Glomerular visceral epithelial cell (primary cell): ENCODE measurements around the gene SNX9.
A peak's percentile ranks its signal among the peaks of the same experiment; 100 is the strongest.
"Not testable (repeated sequence)": the region's sequence is repeated elsewhere in the genome, so short reads cannot be mapped to it uniquely, and the experiment has no call there.

Source experiments
- DNase-seq: peaks from one replicate; pipeline ENCODE4 v3.0.0-alpha.2; 2016; ENCODE audit errors: extremely low spot score

Gene SNX9

GRCh38 chr6:157858664-157859063, 35.6 kb downstream of the SNX9 start:
- DNase-seq: not testable (repeated sequence)

- DNase-seq: no peak
Observed at GRCh38 chr6:157859775-157860504, 36.9 kb downstream of the SNX9 start.

- DNase-seq: peak; percentile 50
Observed at GRCh38 chr6:157860505-157860991, 37.5 kb downstream of the SNX9 start.

- DNase-seq: no peak
Observed at GRCh38 chr6:157861184-157861583, 38.1 kb downstream of the SNX9 start.

- peak; percentile 40 for DNase-seq
Observed at GRCh38 chr6:157861814-157862213, 38.8 kb downstream of the SNX9 start.

- no peak for DNase-seq
Observed at GRCh38 chr6:157862706-157863105, 39.7 kb downstream of the SNX9 start.

GRCh38 chr6:157864185-157864761, 41.2 kb downstream of the SNX9 start:
- DNase-seq: no peak

- no peak for DNase-seq
Observed at GRCh38 chr6:157865249-157865648, 42.2 kb downstream of the SNX9 start.

- peak; percentile 36 for DNase-seq
Observed at GRCh38 chr6:157867155-157867559, 44.1 kb downstream of the SNX9 start.

- no peak for DNase-seq
Observed at GRCh38 chr6:157867981-157868380, 44.9 kb downstream of the SNX9 start.

GRCh38 chr6:157868835-157869234, 45.8 kb downstream of the SNX9 start:
- no peak for DNase-seq

GRCh38 chr6:157869673-157870302, 46.7 kb downstream of the SNX9 start:
- no peak for DNase-seq

- DNase-seq: peak; percentile 72
Observed at GRCh38 chr6:157873735-157874344, 50.8 kb downstream of the SNX9 start.

- no peak for DNase-seq
Observed at GRCh38 chr6:157877149-157877548, 54.1 kb downstream of the SNX9 start.

- DNase-seq: no peak
Observed at GRCh38 chr6:157877573-157878438, 54.8 kb downstream of the SNX9 start.

- DNase-seq: no peak
Observed at GRCh38 chr6:157879034-157879872, 56.2 kb downstream of the SNX9 start.

- DNase-seq: no peak
Observed at GRCh38 chr6:157879873-157880254, 56.8 kb downstream of the SNX9 start.

GRCh38 chr6:157880534-157880933, 57.5 kb downstream of the SNX9 start:
- DNase-seq: no peak

- no peak for DNase-seq
Observed at GRCh38 chr6:157881342-157881741, 58.3 kb downstream of the SNX9 start.

GRCh38 chr6:157884756-157885155, 61.7 kb downstream of the SNX9 start:
- no peak for DNase-seq
